ENCODE results near the gene ANKRD37.

ANKRD37 gene

GRCh38 chr4:185381288-185382196 lies 15.1 kb upstream of the ANKRD37 start:
- no peak for DNase-seq

- no peak for DNase-seq
These were observed 13.9 kb upstream of the ANKRD37 start for GRCh38 chr4:185382754-185383153.

GRCh38 chr4:185383451-185383850 lies 13.2 kb upstream of the ANKRD37 start:
- DNase-seq, result no peak

- DNase-seq, result no peak
These were observed 12.6 kb upstream of the ANKRD37 start for GRCh38 chr4:185384061-185384460.

- DNase-seq, result no peak
These were observed 11.7 kb upstream of the ANKRD37 start for GRCh38 chr4:185384930-185385331.

- no peak for DNase-seq
These were observed 8.7 kb upstream of the ANKRD37 start for GRCh38 chr4:185387957-185388356.

GRCh38 chr4:185390941-185391340 lies 5.7 kb upstream of the ANKRD37 start:
- DNase-seq, result no peak

- DNase-seq, result no peak
These were observed 4.5 kb upstream of the ANKRD37 start for GRCh38 chr4:185392156-185392555.

GRCh38 chr4:185394568-185395237 lies 1.9 kb upstream of the ANKRD37 start:
- no peak for DNase-seq

GRCh38 chr4:185395238-185395955 lies 1.2 kb upstream of the ANKRD37 start, which contains the start of gene LRP2BP:
TSS of gene LRP2BP (minus strand) at chr4:185395924. CDS start at chr4:185378186, 17,738 bp downstream.
- DNase-seq, result no peak

GRCh38 chr4:185395956-185396723 lies 501 bp upstream of the ANKRD37 start:
- peak; percentile 93 for DNase-seq

- no peak for DNase-seq
These were observed 2.0 kb downstream of the ANKRD37 start for GRCh38 chr4:185398618-185399017.

GRCh38 chr4:185399466-185399865 lies 2.8 kb downstream of the ANKRD37 start:
- no peak for DNase-seq

- DNase-seq, result no peak
These were observed 7.4 kb downstream of the ANKRD37 start for GRCh38 chr4:185404031-185404430.

GRCh38 chr4:185405296-185405999 lies 8.8 kb downstream of the ANKRD37 start:
- DNase-seq, result no peak

GRCh38 chr4:185408432-185408831 lies 11.8 kb downstream of the ANKRD37 start:
- DNase-seq, result no peak

- DNase-seq, result no peak
These were observed 15.2 kb downstream of the ANKRD37 start for GRCh38 chr4:185411849-185412248.

- DNase-seq, result no peak
These were observed 15.8 kb downstream of the ANKRD37 start for GRCh38 chr4:185412412-185412811.

- DNase-seq, result no peak
These were observed 20.3 kb downstream of the ANKRD37 start for GRCh38 chr4:185416955-185417354.

GRCh38 chr4:185421366-185422124 lies 24.9 kb downstream of the ANKRD37 start:
- DNase-seq, result no peak

All from NCI-H345 (cell line).